Measurements from ENCODE around the gene PALM3. TPM values are rescaled to one million over a fixed set of nuclear protein-coding genes. Genes with fewer than 3 reads are reported as not detected.
A peak's percentile ranks its signal among the peaks of the same experiment; 100 is the strongest.

PALM3 gene
- total and polyA plus RNA-seq, 12 donors: 0.18 to 1.9 (median 0.63) TPM; not detected in 5

DNA sequence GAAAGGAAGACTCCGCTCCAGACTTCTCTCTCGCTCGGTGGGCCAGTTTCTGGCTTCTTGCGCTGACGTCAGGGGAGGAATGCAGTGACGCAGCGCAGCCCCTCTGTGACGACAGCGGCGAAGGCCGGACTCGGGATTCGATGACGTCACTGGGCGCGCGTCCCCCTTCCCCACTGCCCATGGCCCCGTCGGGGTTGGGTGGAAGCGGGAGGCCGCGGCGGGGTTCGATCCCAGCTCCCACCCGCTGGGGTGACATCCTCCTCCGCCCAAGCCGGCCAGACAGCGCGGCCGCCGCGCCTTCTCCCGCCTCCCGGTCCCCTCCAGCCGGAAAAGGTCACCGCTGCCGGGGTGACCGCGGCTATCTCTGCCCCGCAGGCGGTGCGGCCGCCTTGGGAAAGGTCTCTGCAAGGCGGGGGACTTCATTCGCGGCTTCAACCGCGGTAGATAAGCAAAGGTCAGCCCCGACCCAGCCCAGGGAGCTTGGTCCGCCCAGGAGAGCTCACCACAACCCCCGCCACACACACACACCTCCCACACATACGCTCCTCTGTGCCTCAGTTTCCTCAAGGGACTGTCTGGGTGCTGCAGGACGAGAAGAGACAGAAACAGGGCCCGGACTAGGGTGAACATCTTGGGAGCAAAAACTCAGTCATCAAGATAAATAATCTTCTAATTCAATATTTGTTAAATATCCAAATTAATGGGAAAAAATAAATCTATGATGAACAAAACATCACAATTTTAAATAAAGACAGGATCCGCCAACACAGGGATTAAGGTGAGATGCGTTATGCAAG lies 54.9 kb downstream of the PALM3 start:
- peak overlapping the region; percentile 20 to 69 (median 61) for H3K4me3 ChIP-seq
- H3K36me3 ChIP-seq (replicated peaks in 1 of 2): no peaks in the 10 kb centered on the region
- H3K4me1 ChIP-seq (replicated peaks in 1 of 2): peaks cover 15 to 24% of the 10 kb centered on the region in 2 donors
- peak; percentile 68 for TF ChIP-seq POLR2A (IDR thresholded peaks at IDR 0.05)
- peak in 1 of 6 experiments; percentile 17 for TF ChIP-seq CTCF (IDR thresholded peaks at IDR 0.05)
- intact Hi-C loops (cut with DNase I): no loop called here
- H3K27me3 ChIP-seq: no peaks in the 10 kb centered on the region
- DNase-seq: peak in 4 of 7 donors; percentile 85 to 89 (median 86)
- H3K27ac ChIP-seq: peak overlapping the region; percentile 4 to 97 (median 95)
- 4 to 18% (median 10%) methylated on average over 13 to 56 of the region's 56 CpGs for WGBS, 4 donors
- no peaks in the 10 kb centered on the region for H3K9me3 ChIP-seq (replicated peaks in 1 of 3)

- H3K27me3 ChIP-seq: no peaks in the 10 kb centered on the region
- H3K27ac ChIP-seq: peak within 1 kb of the TSS; percentile 71 to 97 (median 97)
- H3K4me1 ChIP-seq (replicated peaks in 1 of 2): peaks cover 15 to 24% of the 10 kb centered on the region in 2 donors
- no peaks in the 10 kb centered on the region for H3K36me3 ChIP-seq (replicated peaks in 1 of 2)
- no peak for TF ChIP-seq CTCF (IDR thresholded peaks at IDR 0.05)
- TF ChIP-seq POLR2A (IDR thresholded peaks at IDR 0.05): peak in 1 of 2 donors; percentile 3
- no peaks in the 10 kb centered on the region for H3K9me3 ChIP-seq (replicated peaks in 1 of 3)
- intact Hi-C loops (cut with DNase I): no loop called here
- H3K4me3 ChIP-seq: peak within 1 kb of the TSS; percentile 33 to 99 (median 74)
- WGBS, 4 donors: 0 to 1% (median 0%) methylated on average over 12 to 58 of the region's 58 CpGs
- peak; percentile 100 for DNase-seq
Observed at GRCh38 chr19:14006085-14006765, 55.7 kb downstream of the PALM3 start, which contains the start of gene RFX1. RFX1 (minus strand) TSS chr19:14006320; CDS start chr19:13993843, 12,477 bp downstream.

DNA sequence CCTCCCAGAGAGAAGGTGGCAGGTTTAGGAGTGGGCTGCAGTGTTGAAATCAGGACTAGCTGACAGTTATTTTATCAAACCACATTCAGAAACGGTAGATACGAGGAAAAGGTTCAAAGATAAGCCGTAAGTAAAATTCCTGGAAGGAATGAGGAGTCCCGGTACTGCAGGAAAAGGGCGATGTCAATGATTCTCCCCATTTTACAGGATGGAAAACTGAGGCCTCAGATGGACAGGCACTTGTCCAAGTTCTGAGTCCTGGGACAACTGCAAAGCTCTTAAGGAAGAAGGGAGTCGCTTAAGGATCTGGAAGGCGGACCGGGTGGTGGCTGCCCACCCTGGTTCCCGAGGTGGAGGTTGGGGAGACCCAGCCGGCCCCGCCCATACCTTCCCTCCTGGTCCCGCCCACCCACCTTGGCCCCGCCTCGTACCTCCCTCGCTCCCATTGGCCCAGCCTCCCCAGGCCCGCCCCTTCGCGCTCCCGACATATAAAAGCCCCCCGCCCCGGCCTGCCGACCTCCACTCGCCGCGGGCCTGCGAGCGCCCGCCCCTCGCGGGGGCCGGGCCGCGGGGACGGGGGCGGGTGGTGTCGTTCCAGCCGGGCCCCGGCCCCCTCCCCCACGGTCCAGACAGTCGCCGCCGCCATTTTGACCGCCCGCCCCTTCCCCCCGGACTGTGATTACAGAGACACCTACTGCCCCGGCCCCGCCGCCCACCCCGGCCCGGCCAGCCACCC lies 56.4 kb downstream of the PALM3 start:
- Histone ChIP-seq H3K4me3 (peak overlapping the region in 3 of 4 donors; percentile 33 to 99 (median 78)), H3K9me3 (replicated peaks in 1 of 3) (no peaks in the 10 kb centered on the region), H3K27me3 (no peaks in the 10 kb centered on the region), H3K36me3 (replicated peaks in 1 of 2) (no peaks in the 10 kb centered on the region), H3K4me1 (replicated peaks in 1 of 2) (peaks cover 15 to 24% of the 10 kb centered on the region in 2 donors), H3K27ac (peak overlapping the region; percentile 71 to 97 (median 95))
- TF ChIP-seq POLR2A (IDR thresholded peaks at IDR 0.05) (peak; percentile 18 to 44), CTCF (IDR thresholded peaks at IDR 0.05) (no peak)
- DNase-seq: peak; percentile 92 to 97 (median 94)
- intact Hi-C loops (cut with DNase I): no loop called here
- WGBS, 4 donors: 2 to 17% (median 7%) methylated on average over 8 to 49 of the region's 50 CpGs
